GM18951 (cell line): ENCODE measurements around the gene RALGPS1.

Source experiments
- POLR2A ChIP-seq: IDR thresholded peaks from 4 replicates; pipeline ENCODE4 v1.6.1; 2011; ENCODE audit warnings: mild to moderate bottlenecking; ENCODE audit not compliant: insufficient read length, insufficient read depth; ENCODE audit errors: extremely low read depth
- in situ Hi-C: fragments of 300-500 bp; cut with MboI; formaldehyde crosslinking; loops from one replicate; pipeline ENCODE4 v1.12.0; 2022; ENCODE audit warnings: low sequenced_read_pairs, mixed read lengths, inconsistent platforms; ENCODE audit not compliant: unreplicated experiment

RALGPS1 gene

GRCh38 chr9:127229691-127230417, 315.3 kb downstream of the RALGPS1 start:
- no peak for TF ChIP-seq POLR2A
- in situ Hi-C loops: no loop called here

GRCh38 chr9:127231666-127232065, 317.1 kb downstream of the RALGPS1 start:
- in situ Hi-C loops: no loop called here
- no peak for TF ChIP-seq POLR2A

- TF ChIP-seq POLR2A: no peak
- in situ Hi-C loops: no loop called here
Observed at GRCh38 chr9:127232833-127233549, 318.4 kb downstream of the RALGPS1 start.

GRCh38 chr9:127233550-127233949, 319.0 kb downstream of the RALGPS1 start:
- in situ Hi-C loops: no loop called here
- no peak for TF ChIP-seq POLR2A

- in situ Hi-C loops: no loop called here
- TF ChIP-seq POLR2A: no peak
Observed at GRCh38 chr9:127233989-127234388, 319.4 kb downstream of the RALGPS1 start.

- in situ Hi-C loops: no loop called here
- no peak for TF ChIP-seq POLR2A
Observed at GRCh38 chr9:127237801-127238200, 323.2 kb downstream of the RALGPS1 start.

GRCh38 chr9:127241354-127241753, 326.8 kb downstream of the RALGPS1 start:
- in situ Hi-C loops: no loop called here
- no peak for TF ChIP-seq POLR2A

GRCh38 chr9:127244609-127245601, 330.3 kb downstream of the RALGPS1 start:
- in situ Hi-C loops: no loop called here
- peak; percentile 68 for TF ChIP-seq POLR2A

- TF ChIP-seq POLR2A: no peak
- in situ Hi-C loops: no loop called here
Observed at GRCh38 chr9:127245637-127246164, 331.1 kb downstream of the RALGPS1 start.

- TF ChIP-seq POLR2A: no peak
Observed at GRCh38 chr9:127248241-127248640, 333.7 kb downstream of the RALGPS1 start.

GRCh38 chr9:127249877-127250276, 335.3 kb downstream of the RALGPS1 start:
- in situ Hi-C loops: no loop called here
- TF ChIP-seq POLR2A: no peak

More at GRCh38 chr9:127248241-127248640, 333.7 kb downstream of the RALGPS1 start:
- in situ Hi-C loops: no loop called here

GRCh38 chr9:127250896-127251391, 336.4 kb downstream of the RALGPS1 start:
- in situ Hi-C loops: no loop called here
- TF ChIP-seq POLR2A: no peak
